Pancreas (tissue), 10 donors: ENCODE data around the gene WDR77. TPM values are rescaled to one million over a fixed set of nuclear protein-coding genes. Genes with fewer than 3 reads are reported as not detected.

Source experiments
- ATAC-seq, 4 donors: fragments of 200-7000 bp; cut with Tn5 transposase; one replicate each; pipeline versions ENCODE4 v1.8.0 to v1.9.1; 2020; ENCODE audit warnings: mild to moderate bottlenecking in 4 of 4, moderate library complexity in 4 of 4
- DNase-seq, 6 donors: peaks; one replicate each; pipeline ENCODE4 v3.0.0-alpha.2; 2020
- FAIRE-seq: peaks from 2 replicates; lab custom pipeline; 2012; peaks lifted over from hg19 to GRCh38; lab: Jason Lieb, UNC
- H3K27ac ChIP-seq, 4 donors: fragments of 200-600 bp; sonication (generic); 1 replicate in 3 of 4; 2 replicates in 1 of 4; pipeline versions ENCODE4 v1.5.0 to v1.8.0; 2020
- H3K27me3 ChIP-seq, 4 donors: fragments of 200-600 bp; one replicate each; pipeline ENCODE4 v1.8.0; 2021
- H3K36me3 ChIP-seq, 3 donors: fragments of 200-600 bp; sonication (generic) in 1 of 3; one replicate each; pipeline versions ENCODE4 v1.5.0 to v1.8.0; 2020 to 2021
- H3K4me1 ChIP-seq, 3 donors: fragments of 200-600 bp; one replicate each; pipeline ENCODE4 v1.8.0; 2021
- H3K4me3 ChIP-seq, 4 donors: fragments of 200-600 bp; sonication (generic) in 2 of 4; one replicate each; pipeline versions ENCODE4 v1.5.0 to v1.8.0; 2020 to 2021
- H3K9me3 ChIP-seq, 4 donors: fragments of 200-600 bp; one replicate each; pipeline ENCODE4 v1.8.0; 2021
- CTCF ChIP-seq, 4 donors: fragments of 200-600 bp; sonication (generic) in 3 of 4; IDR thresholded peaks; one replicate each; pipeline versions ENCODE4 v1.5.0 to v1.8.0; 2021; ENCODE audit warnings: antibody characterized with exemption in 4 of 4
- WGBS, 2 donors: extraction: QIAGEN DNeasy Blood & Tissue Kit; methylation state at CpG; one replicate each; pipeline ENCODE4 v1.1.7; 2013; 5-methylcytosine and 5-hydroxymethylcytosine counted together
- intact Hi-C, 3 donors: fragments of 100-400 bp; cut with DNase I; formaldehyde crosslinking; loops; one replicate each; pipeline versions ENCODE4 v1.11.1 to v1.14.2; 2022
- polyA plus RNA-seq, 2 donors: library from polyadenylated mRNA; stranded (reverse); fragments of 200-250 nt; gene quantifications; one replicate each; pipeline ENCODE4 v1.2.3, GENCODE V29; 2013
- total RNA-seq, 6 donors: library from RNA; stranded (reverse); fragmentation: NEBNext Ultra II Directional in 4 of 6; extraction: Animal tissue kit (Norgen Biotek cat#: 25700) in 4 of 6; gene quantifications; one replicate each; pipeline versions ENCODE4 v1.2.1 to v1.2.4, GENCODE V29; 2021 to 2023
- donor health status: healthy with polysubstance abuse.
- donor health status: DM: no; HTN: no; CAD: no; lungs with moderate emphysema.
- donor health status: DM: no; HTN: no; CAD: no.
- donor health status: control.
- donor health status: control.
- donor health status: Bipolar disorder and iron deficiency.
- donor health status: DM: yes; HTN: yes; CAD: no.
- donor health status: DM: no; HTN: no; CAD: no.
- donor health status: DM: no; HTN: no; CAD: no.
- donor health status: DM: yes; HTN: yes; CAD: no.

WDR77 gene
- total and polyA plus RNA-seq, 8 donors: 4.8 to 15.2 (median 10.1) TPM

GRCh38 chr1:111453706-111454105 lies 4.7 kb upstream of the WDR77 start:
- WGBS, 2 donors: 88 to 92% methylated on average over 3 of the region's 3 CpGs
- intact Hi-C loops: no loop called here
- H3K36me3 ChIP-seq: peaks cover 0 to 28% (median 13%) of the 10 kb centered on the region in 3 donors
- H3K4me3 ChIP-seq: no peak overlapping the region
- H3K27ac ChIP-seq: no peak overlapping the region
- ATAC-seq (no peak), DNase-seq (no peak), FAIRE-seq (no peak)
- no peak for TF ChIP-seq CTCF (IDR thresholded peaks at IDR 0.05)
- H3K9me3 ChIP-seq: no peaks in the 10 kb centered on the region
- peaks cover 7 to 24% (median 11%) of the 10 kb centered on the region in 3 donors for H3K4me1 ChIP-seq
- H3K27me3 ChIP-seq: no peaks in the 10 kb centered on the region

- DNase-seq: no peak
- no peak for FAIRE-seq
- no peaks in the 10 kb centered on the region for H3K9me3 ChIP-seq
- no peak for ATAC-seq
- intact Hi-C loops: no loop called here
- H3K27ac ChIP-seq: no peak overlapping the region
- no peak overlapping the region for H3K4me3 ChIP-seq
- H3K36me3 ChIP-seq: peaks cover 0 to 16% (median 3%) of the 10 kb centered on the region in 3 donors
- no peaks in the 10 kb centered on the region for H3K27me3 ChIP-seq
- no peak for TF ChIP-seq CTCF (IDR thresholded peaks at IDR 0.05)
- H3K4me1 ChIP-seq: peaks cover 13 to 27% (median 13%) of the 10 kb centered on the region in 3 donors
- 81 to 91% methylated on average over 3 of the region's 3 CpGs for WGBS, 2 donors
These were observed 3.5 kb upstream of the WDR77 start for GRCh38 chr1:111452581-111452980.

- H3K4me1 ChIP-seq: peaks cover 18 to 41% (median 20%) of the 10 kb centered on the region in 3 donors
- TF ChIP-seq CTCF (IDR thresholded peaks at IDR 0.05): no peak
- H3K9me3 ChIP-seq: no peaks in the 10 kb centered on the region
- ATAC-seq: no peak
- DNase-seq: no peak
- intact Hi-C loops: no loop called here
- 38 to 42% methylated on average over 3 of the region's 3 CpGs for WGBS, 2 donors
- H3K36me3 ChIP-seq: peaks cover 0 to 7% (median 0%) of the 10 kb centered on the region in 3 donors
- no peak overlapping the region for H3K27ac ChIP-seq
- no peaks in the 10 kb centered on the region for H3K27me3 ChIP-seq
- no peak for FAIRE-seq
- H3K4me3 ChIP-seq: peak overlapping the region; percentile 72 to 84 (median 77)
These were observed 1.1 kb upstream of the WDR77 start for GRCh38 chr1:111450185-111450584.

- WGBS, 2 donors: 0% methylated on average over 8 of the region's 8 CpGs
- FAIRE-seq (no peak), ATAC-seq (peak in 1 of 4 donors; percentile 0), DNase-seq (no peak)
- intact Hi-C loops: no loop called here
- peaks cover 18 to 41% (median 20%) of the 10 kb centered on the region in 3 donors for H3K4me1 ChIP-seq
- H3K4me3 ChIP-seq: peak overlapping the region; percentile 72 to 84 (median 77)
- H3K27me3 ChIP-seq: no peaks in the 10 kb centered on the region
- TF ChIP-seq CTCF (IDR thresholded peaks at IDR 0.05): no peak
- peak overlapping the region; percentile 33 to 68 (median 56) for H3K27ac ChIP-seq
- no peaks in the 10 kb centered on the region for H3K9me3 ChIP-seq
- H3K36me3 ChIP-seq: peaks cover 0 to 3% (median 0%) of the 10 kb centered on the region in 3 donors
These were observed 604 bp upstream of the WDR77 start for GRCh38 chr1:111449703-111450017.

- TF ChIP-seq CTCF (IDR thresholded peaks at IDR 0.05): no peak
- Histone ChIP-seq H3K36me3 (peaks cover 0 to 6% (median under 1%) of the 10 kb centered on the region in 3 donors), H3K27ac (peak overlapping the region in 3 of 4 donors; percentile 31 to 68 (median 33)), H3K4me1 (peaks cover 18 to 41% (median 20%) of the 10 kb centered on the region in 3 donors), H3K9me3 (no peaks in the 10 kb centered on the region), H3K27me3 (no peaks in the 10 kb centered on the region), H3K4me3 (peak overlapping the region; percentile 72 to 84 (median 77))
- DNase-seq (peak in 2 of 6 donors; percentile 10 to 18), FAIRE-seq (no peak), ATAC-seq (peak; percentile 13 to 42 (median 20))
- intact Hi-C loops: no loop called here
- 0 to 1% methylated on average over 23 to 25 of the region's 25 CpGs for WGBS, 2 donors
These were observed 556 bp downstream of the WDR77 start for GRCh38 chr1:111448482-111448917.
